ENCODE results near the gene FAM89A.
A peak's percentile ranks its signal among the peaks of the same experiment; 100 is the strongest.
"Not testable (repeated sequence)": the region's sequence is repeated elsewhere in the genome, so short reads cannot be mapped to it uniquely, and the experiment has no call there.

FAM89A gene

DNA sequence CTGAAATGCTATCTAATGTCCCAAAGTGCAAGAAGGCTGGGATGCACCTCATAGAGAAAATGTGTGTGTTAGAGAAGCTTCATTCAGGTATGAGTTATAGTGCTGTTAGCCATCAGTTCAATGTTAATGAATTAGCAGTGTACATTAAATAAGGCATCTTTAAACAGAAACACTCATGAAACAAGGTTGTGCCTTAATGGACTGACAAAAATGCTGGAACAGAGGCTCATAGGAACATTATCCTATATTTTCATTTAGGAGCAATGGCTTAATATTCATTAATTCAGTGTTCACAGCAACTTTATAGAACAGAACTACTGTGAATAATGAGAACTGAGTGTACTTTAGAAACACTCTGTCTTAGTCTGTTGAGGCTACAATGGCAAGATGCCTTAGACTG lies 15.2 kb upstream of the FAM89A start:
- no peak for DNase-seq

DNA sequence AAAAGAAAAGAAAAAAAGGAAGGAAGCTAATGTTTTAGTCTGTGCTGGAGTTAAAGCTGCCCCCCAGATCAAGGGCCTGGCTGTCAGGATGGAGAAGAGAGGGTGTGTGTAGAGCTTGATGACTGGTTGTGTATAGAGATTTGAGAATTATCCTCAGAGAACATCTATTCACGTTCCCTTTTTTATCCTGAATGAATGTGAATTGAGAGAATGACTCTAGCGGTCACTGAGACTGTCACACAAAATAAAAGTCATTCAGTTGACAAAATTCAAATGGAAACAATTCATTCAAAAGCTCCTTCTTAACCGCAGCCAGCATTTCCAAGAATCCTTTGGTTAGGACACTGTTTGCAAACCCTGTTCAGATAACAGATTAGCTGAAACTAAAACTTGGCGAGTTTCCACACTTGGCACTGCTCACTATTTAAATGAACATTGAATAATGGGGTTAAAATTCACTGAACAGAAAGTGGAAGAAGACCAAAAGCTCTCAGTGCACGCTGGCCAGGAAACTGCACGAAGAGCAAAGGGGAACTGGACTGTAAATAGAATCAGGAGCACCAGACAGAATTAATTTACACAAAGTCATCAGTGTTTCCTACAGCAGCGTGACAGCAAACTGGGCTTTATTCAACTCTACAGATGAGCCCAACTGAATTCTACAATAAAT lies 13.6 kb upstream of the FAM89A start:
- no peak for DNase-seq

DNA sequence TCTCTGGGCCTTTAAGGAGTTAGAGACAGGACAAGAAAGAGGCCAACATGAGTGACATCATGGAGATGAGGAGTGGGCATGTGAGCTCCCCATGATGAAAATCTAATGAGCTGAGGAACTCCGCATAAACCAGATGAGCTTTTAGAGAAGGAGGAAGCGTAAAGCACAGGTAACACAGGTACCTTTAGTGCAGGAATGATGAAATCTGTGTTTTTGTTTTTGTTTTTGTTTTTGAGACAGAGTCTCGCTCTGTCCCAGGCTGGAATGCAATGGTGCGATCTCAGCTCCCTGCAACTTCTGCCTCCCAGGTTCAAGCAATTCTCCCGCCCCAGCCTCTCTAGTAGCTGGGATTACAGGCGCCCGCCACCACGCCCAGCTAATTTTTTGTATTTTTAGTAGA lies 12.7 kb upstream of the FAM89A start:
- DNase-seq: no peak

DNA sequence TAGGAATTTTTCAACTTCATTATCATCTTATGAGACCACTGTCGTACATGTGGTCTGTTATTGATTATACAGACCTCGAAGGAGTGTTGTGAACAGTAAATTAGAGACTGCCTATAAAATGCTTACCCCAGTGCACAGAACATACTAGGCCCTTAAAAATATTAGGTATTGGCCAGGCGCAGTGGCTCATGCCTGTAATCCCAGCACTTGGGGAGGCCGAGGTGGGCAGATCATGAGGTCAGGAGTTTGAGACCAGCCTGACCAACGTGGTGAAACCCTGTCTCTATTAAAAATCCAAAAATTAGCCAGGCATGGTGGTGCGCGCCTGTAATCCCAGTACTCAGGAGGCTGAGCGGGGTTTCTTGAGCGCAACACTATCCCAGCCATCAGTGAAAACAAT lies 10.9 kb upstream of the FAM89A start:
- DNase-seq: not testable (repeated sequence)

DNA sequence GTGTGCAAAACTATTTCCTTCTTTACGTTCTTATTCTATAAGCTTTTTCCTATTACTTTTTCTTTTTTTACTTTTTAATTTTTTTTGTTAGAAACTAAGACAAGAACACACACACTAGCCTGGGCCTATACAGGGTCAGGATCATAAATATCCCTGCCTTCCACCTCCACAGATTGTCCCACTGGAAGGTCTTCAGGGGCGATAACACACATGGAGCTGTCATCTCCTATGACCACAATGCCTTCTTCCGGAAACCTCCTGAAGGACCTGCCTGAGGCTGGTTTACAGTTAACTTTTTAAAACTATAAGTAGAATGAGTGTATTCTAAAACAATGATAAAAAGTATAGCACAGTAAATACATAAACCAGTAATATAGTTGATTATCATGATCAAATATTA lies 10.3 kb upstream of the FAM89A start:
- no peak for DNase-seq

DNA sequence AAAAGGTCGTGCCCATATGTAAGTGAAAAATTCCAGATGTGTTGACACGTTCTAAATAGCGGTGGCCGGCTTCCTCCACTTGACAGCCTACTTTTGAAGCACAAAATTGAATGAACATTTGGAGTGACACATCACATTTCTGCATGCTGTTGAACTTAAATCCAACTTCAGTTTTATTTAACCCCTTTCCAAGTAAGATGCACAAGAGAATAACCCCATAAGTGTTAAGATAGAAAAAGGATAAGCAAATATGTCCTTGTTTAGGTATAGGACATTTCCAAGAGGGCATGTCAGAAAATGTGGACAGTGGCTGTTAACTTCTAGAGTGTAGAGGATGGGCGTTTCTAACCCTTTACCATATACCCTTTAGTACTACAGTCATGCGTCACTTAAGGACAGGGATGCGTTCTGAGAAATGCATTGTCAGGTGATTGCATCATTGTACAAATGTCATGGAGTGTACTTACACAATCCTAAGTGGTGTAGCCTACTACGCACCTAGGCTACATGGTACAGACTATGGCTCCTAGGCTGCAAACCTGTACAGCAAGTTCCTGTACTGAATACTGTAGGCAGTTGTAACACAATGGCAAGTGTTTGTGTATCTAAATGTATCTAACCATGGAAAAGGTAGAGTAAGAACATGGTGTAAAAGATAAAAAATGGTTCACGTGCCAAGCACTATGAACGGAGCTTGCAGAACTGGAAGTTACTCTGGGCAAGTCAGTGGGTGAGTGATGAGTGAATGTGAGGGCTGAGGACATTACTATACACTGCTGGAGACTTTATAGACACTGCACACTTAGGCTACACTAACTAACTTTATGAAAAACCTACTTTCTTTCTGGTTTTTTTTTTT lies 9.3 kb upstream of the FAM89A start:
- no peak for DNase-seq

DNA sequence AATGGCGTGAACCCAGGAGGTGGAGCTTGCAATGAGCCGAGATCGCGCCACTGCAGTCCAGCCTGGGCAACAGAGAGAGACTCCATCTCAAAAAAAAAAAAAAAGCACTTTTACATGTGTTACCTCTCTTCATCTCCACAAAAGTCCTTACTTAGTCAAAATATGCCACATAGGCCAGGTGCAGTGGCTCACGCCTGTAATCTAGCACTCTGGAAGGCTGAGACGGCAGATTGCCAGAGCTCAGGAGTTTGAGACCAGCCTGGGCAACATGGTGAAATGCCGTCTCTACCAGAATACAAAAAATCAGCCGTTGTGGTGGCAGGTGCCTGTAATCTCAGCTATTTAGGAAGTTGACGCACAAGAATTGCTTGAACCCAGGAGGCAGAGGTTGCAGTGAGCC lies 8.4 kb upstream of the FAM89A start:
- DNase-seq: not testable (repeated sequence)

DNA sequence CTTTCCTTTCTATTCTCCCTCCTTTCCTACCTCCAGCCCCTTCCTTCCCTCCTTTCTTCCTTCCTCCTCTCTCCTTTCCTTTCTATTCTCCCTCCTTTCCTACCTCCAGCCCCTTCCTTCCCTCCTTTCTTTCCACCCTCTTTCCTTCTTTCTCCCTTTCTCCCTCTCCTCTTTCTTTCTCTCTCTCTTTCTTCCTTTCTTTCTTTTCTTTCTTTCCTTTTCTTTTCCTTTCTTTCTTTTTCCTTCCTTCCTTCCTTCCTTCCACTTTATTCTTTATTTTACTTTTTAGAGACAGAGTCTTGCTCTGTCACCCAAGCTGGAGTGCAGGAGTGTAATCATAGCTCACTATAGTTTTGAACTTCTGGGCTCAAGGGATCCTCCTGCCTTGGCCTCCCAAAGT lies 7.5 kb upstream of the FAM89A start:
- DNase-seq: not testable (repeated sequence)

DNA sequence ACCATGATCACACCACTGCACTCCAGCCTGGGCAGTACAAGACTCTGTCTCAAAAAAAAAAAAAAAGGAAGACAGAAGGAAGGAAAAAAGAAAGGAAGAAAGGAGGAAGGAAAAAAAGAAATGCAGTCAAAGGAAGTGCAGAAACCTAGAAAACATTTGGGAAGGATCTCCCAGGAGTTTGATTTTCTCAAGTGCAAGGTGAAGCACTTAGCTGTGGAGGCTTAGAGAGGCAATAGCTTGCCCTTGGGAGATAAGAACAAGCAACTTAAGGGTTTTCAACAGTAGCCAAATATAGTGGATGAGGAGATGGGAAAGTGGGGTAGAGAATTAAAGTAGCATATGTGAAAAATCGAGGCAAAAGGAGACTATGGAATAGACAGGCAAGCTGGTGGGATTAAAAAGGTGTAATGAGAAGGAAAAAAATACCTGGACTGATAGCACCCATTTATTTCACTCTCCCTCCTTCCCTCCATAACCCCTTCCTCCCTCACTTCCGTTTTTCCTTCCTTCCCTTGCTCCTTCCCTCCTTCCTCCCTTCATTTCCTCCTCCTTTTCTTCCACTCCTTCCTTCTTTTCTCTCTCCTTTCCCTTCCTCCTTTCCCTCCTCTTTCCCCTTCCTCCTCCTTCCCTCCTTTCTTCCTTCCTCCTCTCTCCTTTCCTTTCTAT lies 6.8 kb upstream of the FAM89A start:
- no peak for DNase-seq

DNA sequence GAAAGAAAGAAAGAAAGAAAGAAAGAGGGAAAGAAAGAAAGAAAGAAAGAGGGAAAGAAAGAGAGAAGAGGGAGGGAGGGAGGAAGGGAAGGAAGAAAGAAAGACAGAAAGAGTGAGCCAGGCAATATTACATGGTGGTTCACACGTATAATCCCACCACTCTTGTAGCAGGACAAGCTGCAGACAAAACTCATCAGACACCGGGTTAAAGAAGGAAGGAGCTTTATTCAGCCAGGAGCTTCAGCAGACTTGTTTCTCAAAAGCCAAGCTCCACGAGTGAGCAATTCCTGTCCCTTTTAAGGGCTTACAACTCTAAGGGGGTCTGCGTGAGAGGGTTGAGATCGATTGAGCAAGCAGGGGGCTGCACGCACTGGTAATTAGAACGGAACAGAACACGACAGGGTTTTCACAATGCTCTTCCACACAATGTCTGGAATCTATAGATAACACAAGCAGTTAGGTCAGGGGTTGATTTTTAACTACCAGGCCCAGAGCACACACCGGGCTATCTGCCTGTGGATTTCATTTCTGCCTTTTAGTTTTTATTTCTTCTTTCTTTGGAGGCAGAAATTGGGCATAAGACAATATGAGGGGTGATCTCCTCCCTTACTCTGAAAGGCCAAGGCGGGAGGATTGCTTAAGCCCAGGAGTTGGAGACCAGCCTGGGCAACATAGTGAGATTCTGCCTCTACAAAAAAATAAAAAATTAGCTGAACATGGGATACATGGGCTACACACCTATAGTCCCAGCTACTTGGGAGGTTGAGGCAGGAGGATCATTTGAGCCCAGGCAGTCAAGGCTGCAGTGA lies 6.1 kb upstream of the FAM89A start:
- DNase-seq: not testable (repeated sequence)

DNA sequence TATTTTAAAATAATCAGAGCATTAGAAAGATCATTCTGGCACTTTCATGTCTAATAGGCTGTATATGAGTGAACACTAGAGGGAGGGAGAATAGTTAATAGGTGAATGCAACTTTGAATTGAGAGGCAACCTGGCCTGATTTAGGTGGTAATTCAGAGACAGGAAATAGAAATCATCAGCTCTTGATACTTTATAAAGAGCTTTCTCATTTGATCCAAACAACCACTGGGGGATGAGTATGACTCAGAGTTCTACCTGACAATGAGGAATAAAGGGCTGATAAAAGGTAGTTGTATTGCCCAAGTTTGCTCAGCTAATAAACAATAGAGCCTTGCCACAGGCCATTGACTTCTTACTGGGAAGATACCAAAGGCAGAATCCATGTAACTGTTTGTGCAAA lies 5.2 kb upstream of the FAM89A start:
- no peak for DNase-seq

DNA sequence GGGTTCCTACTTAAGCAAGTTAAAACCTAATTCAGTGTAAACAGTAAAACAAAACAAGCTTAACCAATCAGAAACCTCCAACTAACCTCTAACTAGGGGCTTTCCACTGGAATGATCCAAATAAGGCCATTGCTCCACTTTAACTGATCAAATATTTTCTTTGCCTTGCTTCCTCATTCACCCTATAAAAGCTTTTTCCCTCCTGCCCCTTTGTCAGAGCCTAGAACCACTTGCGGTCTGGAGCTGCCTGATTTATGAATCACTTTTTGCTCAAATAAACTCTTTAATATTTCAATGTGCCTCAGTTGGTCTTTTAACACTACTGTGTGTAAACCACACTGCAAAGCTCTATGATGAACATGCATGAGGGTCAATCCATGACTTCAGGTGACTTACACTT lies 4.5 kb upstream of the FAM89A start:
- no peak for DNase-seq

DNA sequence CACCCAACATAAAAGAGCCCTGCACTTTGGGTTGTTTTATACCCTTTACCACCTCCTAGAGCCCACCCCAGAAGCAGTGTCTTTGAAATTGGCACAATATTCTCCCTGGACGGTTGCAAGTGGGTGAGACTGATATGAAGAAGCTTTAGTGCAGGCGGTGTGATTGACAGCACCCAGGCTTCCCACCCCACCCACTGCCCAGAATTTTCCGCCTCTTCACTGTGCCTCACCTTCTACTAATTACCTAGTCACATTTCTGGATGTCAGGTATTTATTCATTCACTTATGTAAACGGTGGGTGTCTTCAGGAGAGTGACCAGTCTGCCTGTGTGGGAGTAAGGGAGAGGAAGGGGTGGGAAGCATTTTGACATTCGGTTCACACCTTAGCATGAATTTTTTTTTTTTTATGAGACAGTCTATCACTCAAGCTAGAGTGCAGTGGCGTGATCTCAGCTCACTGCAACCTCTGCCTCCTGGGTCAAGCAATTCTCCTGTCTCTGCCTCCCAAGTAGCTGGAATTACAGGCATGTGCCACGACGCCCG lies 1.7 kb upstream of the FAM89A start:
- DNase-seq: no peak

DNA sequence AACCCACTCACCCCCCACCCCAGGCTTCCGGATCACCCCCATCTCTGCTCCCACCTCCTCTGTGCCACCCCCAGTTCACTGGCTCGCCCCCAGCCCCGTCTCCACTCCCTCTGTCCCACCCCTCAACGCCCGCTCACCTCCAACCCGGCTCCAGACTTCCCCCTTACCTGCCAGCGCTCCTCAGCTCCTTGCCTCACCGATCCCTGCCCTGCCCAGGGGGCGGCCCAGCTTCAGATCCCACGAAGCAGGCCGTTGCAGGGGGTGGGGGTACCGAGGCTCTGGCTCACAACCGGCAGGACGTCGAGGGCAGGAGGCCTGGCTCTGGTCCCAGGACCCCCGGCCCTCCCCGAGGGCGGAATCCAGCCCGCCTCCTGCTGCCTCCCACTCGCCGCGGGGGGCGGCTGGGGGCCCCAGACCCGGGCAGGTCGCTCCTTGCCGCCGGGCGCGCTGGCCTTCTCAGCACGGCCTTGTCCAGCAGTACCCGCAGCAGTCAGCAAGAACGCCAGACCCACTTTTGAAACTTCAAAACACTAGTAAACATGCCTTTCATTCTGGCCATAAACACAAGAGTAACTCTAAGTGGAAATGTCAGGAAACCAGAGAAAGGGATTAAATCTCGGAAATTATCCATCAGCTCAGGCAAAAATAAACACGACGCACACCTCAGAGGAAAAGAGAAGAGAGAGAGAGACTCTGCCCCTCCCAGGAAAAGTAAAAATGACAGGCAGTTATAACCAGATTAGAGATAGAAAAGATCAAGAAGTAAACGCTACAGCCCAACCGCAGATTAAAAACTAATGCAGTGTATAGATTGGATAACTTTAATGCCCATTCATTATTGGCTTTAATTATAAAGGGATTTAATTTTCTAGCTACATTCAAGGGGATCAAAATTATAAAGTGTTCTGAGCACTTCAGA lies 1.0 kb upstream of the FAM89A start:
- DNase-seq: no peak

DNA sequence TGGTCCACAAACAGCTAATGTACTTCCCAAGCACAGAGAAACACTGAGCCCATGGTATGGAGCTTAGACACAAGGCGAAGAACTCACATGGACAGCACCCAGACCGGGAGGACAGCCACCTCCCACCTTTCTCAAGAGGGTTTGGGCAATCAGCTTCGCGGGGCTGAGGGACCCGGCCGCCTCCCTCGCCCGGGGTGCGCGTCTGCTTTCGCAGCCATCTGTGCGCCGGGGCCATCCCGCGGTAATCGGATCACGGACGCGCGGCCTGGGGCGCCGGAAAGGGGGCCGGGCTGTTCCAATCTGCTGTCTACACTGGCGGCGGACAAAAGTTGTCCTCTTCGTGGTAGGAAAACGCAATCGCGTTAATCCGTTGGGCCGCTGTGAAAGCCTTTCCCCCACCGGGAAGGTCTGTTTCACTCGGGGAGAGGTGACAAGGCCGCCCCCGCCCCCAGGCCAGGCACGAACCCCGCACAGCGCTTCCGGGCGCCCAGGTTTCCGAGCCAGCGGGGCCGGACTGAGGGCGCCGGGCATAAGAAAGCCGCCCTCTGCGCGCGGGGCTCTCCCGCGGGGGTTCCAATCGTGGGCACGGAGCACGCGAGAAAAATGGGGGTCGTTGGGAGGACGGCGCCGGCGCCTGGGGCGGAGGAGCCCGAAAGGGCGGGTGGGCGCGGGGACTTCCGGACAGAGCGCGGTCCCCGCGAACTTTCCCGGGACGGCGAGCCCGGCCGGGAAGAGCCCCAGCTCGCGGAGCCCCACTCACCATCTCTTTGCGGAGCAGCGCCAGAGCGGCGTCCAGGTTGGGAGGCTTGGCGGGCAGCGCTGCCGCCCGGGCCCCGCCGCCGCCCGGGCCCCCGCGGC lies 664 bp downstream of the FAM89A start:
- peak in 1 of 2 experiments; percentile 32 for DNase-seq

DNA sequence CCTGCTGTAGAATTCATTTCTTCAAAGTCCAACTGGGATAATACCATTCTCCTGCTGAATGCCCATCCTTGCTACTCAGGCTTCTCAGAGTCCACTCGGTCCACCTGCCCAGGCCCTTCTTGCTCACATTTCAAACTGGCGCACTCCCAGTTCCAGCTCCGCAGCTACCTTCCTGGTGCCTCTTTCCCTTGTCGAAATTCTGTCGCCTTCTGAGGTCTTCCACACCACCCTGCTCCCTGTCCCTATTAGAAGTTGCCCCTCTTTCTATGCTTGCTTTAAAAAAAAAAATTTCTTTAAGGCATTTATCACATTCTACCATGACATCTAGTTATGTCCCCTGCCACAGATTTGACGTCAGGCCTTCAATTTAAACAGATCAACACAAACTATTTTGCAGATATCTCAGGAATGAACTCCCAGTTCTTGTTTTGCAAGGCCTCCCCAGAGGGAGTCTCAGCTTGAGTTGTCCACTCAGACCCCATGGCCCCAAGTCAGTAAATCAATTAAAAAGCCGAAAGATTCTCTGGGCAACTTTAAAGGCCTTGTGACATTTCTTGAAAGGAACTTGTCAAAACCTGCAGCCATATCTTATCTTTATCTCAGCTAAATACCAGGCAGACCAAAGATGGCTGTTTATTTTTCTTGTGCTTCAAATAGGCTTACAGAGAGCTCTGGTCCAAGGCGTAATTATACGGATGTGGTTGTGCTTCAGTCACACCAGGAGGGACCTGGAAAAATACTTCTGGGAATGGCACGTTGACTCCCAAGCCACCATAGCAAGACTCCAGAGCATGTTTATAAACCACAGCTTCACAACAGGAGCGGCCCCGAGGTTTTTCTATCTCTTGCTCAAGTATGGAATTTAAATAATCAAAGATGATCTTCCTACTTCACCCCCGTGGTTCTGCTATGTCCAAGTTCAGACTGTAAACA lies 2.2 kb downstream of the FAM89A start:
- DNase-seq: no peak

DNA sequence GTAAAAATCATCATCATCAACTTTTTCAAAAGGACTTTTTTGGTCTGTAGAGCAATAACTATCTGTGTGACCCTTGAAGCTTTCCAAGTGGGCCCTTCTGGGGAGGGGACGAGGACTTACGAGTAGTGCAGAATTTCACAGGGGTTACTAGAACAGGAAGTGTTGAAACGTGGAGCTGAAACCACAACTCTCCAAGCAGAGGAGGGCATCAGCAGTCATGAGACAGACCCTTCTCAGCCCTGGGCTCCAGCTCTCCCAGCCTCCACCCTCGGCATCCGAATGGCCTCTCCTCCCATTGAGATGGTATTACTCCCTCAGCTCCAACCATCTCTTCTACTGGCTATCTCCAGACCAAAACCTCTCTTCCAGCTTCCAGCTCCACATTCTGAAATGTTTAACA lies 3.6 kb downstream of the FAM89A start:
- DNase-seq: no peak

DNA sequence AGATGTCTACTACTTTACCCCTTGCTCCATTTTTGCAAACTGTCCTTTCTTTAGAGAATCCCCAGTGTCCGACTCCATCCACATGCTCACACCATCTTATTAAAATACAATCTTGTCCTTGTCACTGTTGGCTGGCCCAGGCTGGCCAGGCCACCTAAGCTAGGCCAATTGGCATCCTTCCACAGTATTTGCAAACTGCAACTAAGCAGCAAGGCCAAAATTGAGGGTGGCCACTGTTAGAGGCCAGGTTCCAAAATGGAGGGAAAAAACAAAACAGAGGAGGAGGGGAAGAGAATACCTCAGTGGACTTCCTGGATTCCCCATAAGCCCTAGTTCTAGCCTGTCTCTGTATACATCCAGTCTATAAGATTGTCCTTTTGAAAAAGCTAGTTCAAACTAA lies 4.3 kb downstream of the FAM89A start:
- no peak for DNase-seq

DNA sequence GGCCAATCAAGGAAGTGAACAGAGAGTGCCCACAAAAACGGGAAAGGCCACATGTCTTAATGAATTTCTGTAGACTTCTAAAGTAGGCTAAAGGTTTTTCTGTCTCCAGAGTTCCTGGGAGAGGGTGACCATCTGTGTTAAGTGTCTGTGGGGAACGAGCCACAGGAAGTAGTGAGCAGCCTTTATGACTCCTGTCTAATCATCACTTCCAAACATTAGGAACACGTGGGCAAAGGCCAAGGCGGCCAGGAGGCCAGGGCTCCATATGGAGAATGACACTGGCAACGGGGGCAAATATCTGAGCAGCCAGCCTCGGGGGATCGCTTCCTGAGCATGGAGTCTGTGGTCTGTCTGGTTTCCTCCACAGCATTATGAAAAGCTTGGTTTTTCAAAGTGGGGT lies 7.1 kb downstream of the FAM89A start:
- no peak for DNase-seq

DNA sequence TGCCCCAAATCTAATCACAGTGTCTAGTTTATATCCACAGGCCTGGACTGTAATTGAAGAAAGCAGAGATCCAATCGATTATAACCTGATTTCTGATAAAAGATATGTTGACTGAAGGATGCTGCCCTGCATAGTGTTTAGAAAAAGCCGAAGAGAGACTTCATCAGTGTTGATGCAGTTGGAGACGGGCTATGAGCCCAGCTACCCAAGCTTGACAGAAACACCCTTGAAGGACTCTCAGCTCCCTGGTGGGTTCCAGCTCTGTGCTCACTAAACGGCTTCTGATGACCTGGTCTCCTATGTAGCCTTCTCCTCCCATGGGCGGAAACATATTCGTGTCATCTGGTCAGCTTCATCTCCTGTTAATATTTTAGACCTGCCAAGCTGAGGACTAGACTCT lies 10.2 kb downstream of the FAM89A start:
- no peak for DNase-seq

All from SHP77 (cell line).